Sigmoid colon (tissue), 7 donors: ENCODE data around the gene FHIP2A. TPM values are rescaled to one million over a fixed set of nuclear protein-coding genes. Genes with fewer than 3 reads are reported as not detected.

Source experiments
- DNase-seq: peaks from one replicate; pipeline ENCODE4 v3.0.0-alpha.2; 2019
- H3K27ac ChIP-seq, 4 donors: fragments of 200-600 bp; sonication (generic); one replicate each; pipeline ENCODE4 v1.5.1; 2016 to 2019; ENCODE audit warnings: mild to moderate bottlenecking in 1 of 4
- H3K27me3 ChIP-seq, 3 donors: fragments of 200-600 bp; sonication (generic); one replicate each; pipeline ENCODE4 v1.5.1; 2019; ENCODE audit warnings: mild to moderate bottlenecking in 1 of 3
- H3K36me3 ChIP-seq, 4 donors: fragments of 200-600 bp; sonication (generic); one replicate each; pipeline ENCODE4 v1.5.1; 2016 to 2019
- H3K4me1 ChIP-seq, 4 donors: fragments of 200-600 bp; sonication (generic); one replicate each; pipeline ENCODE4 v1.5.1; 2017 to 2019
- H3K4me3 ChIP-seq, 4 donors: fragments of 200-600 bp; sonication (generic); one replicate each; pipeline ENCODE4 v1.5.1; 2017 to 2019; ENCODE audit warnings: mild to moderate bottlenecking in 2 of 4, moderate library complexity in 1 of 4
- H3K9me3 ChIP-seq, 4 donors: fragments of 200-600 bp in 3 of 4; sonication (generic) in 3 of 4; one replicate each; pipeline versions ENCODE4 v1.5.1 to v1.6.1; 2013 to 2019
- CTCF ChIP-seq, 4 experiments: fragments of 450-650 bp in 3 of 4; fragments of 200-600 bp in 1 of 4; IDR thresholded peaks; one replicate each; pipeline ENCODE4 v1.5.1; 2016 to 2019; ENCODE audit warnings: antibody characterized with exemption in 4 of 4, mild to moderate bottlenecking in 3 of 4, moderate library complexity in 2 of 4
- EP300 ChIP-seq, 4 donors: sonication (generic); formaldehyde crosslinking; IDR thresholded peaks; one replicate each; pipeline ENCODE4 v1.6.1; 2017; ENCODE audit warnings: antibody characterized with exemption in 4 of 4
- POLR2A ChIP-seq, 2 donors: fragments of 450-650 bp; IDR thresholded peaks; one replicate each; pipeline ENCODE4 v1.6.1; 2016; ENCODE audit warnings: antibody characterized with exemption in 2 of 2, mild to moderate bottlenecking in 2 of 2, moderate library complexity in 2 of 2
- POLR2AphosphoS5 ChIP-seq, 4 donors: sonication (generic); formaldehyde crosslinking; IDR thresholded peaks; one replicate each; pipeline ENCODE4 v1.6.1; 2017; ENCODE audit warnings: antibody characterized with exemption in 4 of 4
- WGBS, 2 donors: extraction: QIAGEN DNeasy Blood & Tissue Kit; methylation state at CpG; one replicate each; pipeline ENCODE4 v1.1.7; 2013; 5-methylcytosine and 5-hydroxymethylcytosine counted together
- intact Hi-C: fragments of 100-400 bp; cut with DNase I; formaldehyde crosslinking; loops from one replicate; pipeline ENCODE4 v1.15.1; 2023
- polyA plus RNA-seq, 3 donors: library from polyadenylated mRNA; stranded (reverse); fragments of 200-250 nt; gene quantifications; one replicate each; pipeline ENCODE4 v1.2.3, GENCODE V29; 2013
- total RNA-seq, 4 donors: library from RNA; depleted of rRNA; stranded (reverse); fragments of >200 nt; gene quantifications; one replicate each; pipeline ENCODE4 v1.1.0, GENCODE V29; 2016
- donor health status: healthy with polysubstance abuse.
- donor health status: Bipolar disorder and iron deficiency.
- donor health status: healthy.

FHIP2A gene
- total and polyA plus RNA-seq, 7 donors, result 2.4 to 37.7 (median 32.1) TPM

- no peak overlapping the region for H3K4me3 ChIP-seq
Observed at GRCh38 chr10:114801411-114801813, 20.2 kb upstream of the FHIP2A start.

GRCh38 chr10:114802177-114802576 is 19.4 kb upstream of the FHIP2A start:
- no peaks in the 10 kb centered on the region for H3K4me1 ChIP-seq
- H3K27ac ChIP-seq, result no peak overlapping the region
- no peaks in the 10 kb centered on the region for H3K36me3 ChIP-seq
- 80 to 92% methylated on average over 3 of the region's 3 CpGs for WGBS, 2 donors
- H3K27me3 ChIP-seq, result no peaks in the 10 kb centered on the region
- no peaks in the 10 kb centered on the region for H3K9me3 ChIP-seq
- TF ChIP-seq CTCF (IDR thresholded peaks at IDR 0.05), result no peak
- TF ChIP-seq EP300 (IDR thresholded peaks at IDR 0.05), result no peak
- TF ChIP-seq POLR2A (IDR thresholded peaks at IDR 0.05), result no peak
- no peak for TF ChIP-seq POLR2AphosphoS5 (IDR thresholded peaks at IDR 0.05)
- intact Hi-C loops, result no loop called here
- no peak overlapping the region for H3K4me3 ChIP-seq
- DNase-seq, result no peak

More at GRCh38 chr10:114801411-114801813, 20.2 kb upstream of the FHIP2A start:
- 21 to 37% methylated on average over 5 of the region's 5 CpGs for WGBS, 2 donors
- TF ChIP-seq EP300 (IDR thresholded peaks at IDR 0.05), result no peak
- no peak for TF ChIP-seq CTCF (IDR thresholded peaks at IDR 0.05)
- no peak for TF ChIP-seq POLR2AphosphoS5 (IDR thresholded peaks at IDR 0.05)
- no peak for TF ChIP-seq POLR2A (IDR thresholded peaks at IDR 0.05)
- Histone ChIP-seq H3K27me3 (no peaks in the 10 kb centered on the region), H3K27ac (no peak overlapping the region), H3K4me1 (no peaks in the 10 kb centered on the region), H3K36me3 (no peaks in the 10 kb centered on the region), H3K9me3 (no peaks in the 10 kb centered on the region)
- intact Hi-C loops, result no loop called here
- no peak for DNase-seq

DNA sequence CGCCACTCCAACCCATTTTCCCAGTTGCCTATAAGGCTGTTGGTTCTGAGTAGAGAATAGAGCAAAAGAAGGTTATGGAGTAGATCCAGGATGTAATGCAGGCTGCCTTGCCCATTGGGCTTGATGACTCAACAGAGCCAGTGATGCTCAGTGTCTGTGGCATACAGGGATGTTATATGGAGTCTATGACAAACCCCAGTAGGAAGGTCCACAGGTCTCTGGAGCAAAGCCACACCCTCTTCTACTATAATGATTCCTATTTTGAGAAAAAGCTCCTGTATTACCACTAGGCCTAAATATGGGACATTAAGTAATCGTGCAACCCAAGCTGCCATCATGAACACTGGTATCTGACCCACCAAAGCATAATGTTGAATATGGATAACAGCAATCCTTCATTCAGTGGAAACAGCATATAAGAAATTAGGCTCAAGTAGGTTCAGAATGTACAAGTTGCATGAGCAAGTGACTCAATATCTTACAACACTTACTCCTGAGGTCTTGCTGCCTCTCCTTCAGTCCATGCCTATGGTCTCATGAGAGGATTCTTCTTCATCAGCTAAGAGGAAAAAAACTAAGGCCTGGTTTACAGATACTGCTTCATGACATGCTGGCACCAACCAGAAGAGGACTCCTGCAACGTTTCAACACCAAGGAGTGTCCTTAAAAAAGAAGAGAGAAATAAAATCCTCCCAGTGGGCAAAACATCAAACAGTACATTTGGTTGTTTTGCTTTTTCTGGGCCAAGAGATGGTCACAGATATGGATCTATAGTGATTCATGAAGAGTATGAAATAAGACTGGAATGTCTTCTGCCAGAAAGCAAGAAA is 14.8 kb upstream of the FHIP2A start:
- H3K36me3 ChIP-seq, result no peaks in the 10 kb centered on the region
- H3K9me3 ChIP-seq, result peaks cover 0 to 2% (median 0%) of the 10 kb centered on the region in 4 donors
- no peaks in the 10 kb centered on the region for H3K4me1 ChIP-seq
- no peak overlapping the region for H3K4me3 ChIP-seq
- intact Hi-C loops, result no loop called here
- DNase-seq, result no peak
- H3K27ac ChIP-seq, result no peak overlapping the region
- H3K27me3 ChIP-seq, result no peaks in the 10 kb centered on the region
- TF ChIP-seq POLR2A (IDR thresholded peaks at IDR 0.05) (no peak), POLR2AphosphoS5 (IDR thresholded peaks at IDR 0.05) (no peak), CTCF (IDR thresholded peaks at IDR 0.05) (no peak), EP300 (IDR thresholded peaks at IDR 0.05) (no peak)
- 86 to 93% methylated on average over 3 of the region's 3 CpGs for WGBS, 2 donors

GRCh38 chr10:114808982-114809381 is 12.6 kb upstream of the FHIP2A start:
- Histone ChIP-seq H3K27ac (no peak overlapping the region), H3K4me1 (no peaks in the 10 kb centered on the region), H3K9me3 (peaks cover 0 to 2% (median 0%) of the 10 kb centered on the region in 4 donors), H3K27me3 (no peaks in the 10 kb centered on the region), H3K4me3 (no peak overlapping the region), H3K36me3 (no peaks in the 10 kb centered on the region)
- intact Hi-C loops, result no loop called here
- DNase-seq, result no peak
- no peak for TF ChIP-seq EP300 (IDR thresholded peaks at IDR 0.05)
- TF ChIP-seq POLR2AphosphoS5 (IDR thresholded peaks at IDR 0.05), result no peak
- no peak for TF ChIP-seq CTCF (IDR thresholded peaks at IDR 0.05)
- TF ChIP-seq POLR2A (IDR thresholded peaks at IDR 0.05), result no peak
- 88 to 91% methylated on average over 2 of the region's 2 CpGs for WGBS, 2 donors
